NCI-H128 (cell line): ENCODE results near the gene RHBG.

ENCODE experiments used
- DNase-seq: peaks from one replicate; lab custom pipeline; 2025; ENCODE audit not compliant: unreplicated experiment; lab: John Stamatoyannopoulos, UW

Gene RHBG

GRCh38 chr1:156423422-156424352, 54.7 kb downstream of the RHBG start:
- no peak for DNase-seq

- DNase-seq: no peak
Measured at GRCh38 chr1:156424806-156425432, 55.9 kb downstream of the RHBG start.

- DNase-seq: no peak
Measured at GRCh38 chr1:156425943-156426342, 56.9 kb downstream of the RHBG start.

GRCh38 chr1:156427957-156428356, 58.9 kb downstream of the RHBG start:
- no peak for DNase-seq

DNA sequence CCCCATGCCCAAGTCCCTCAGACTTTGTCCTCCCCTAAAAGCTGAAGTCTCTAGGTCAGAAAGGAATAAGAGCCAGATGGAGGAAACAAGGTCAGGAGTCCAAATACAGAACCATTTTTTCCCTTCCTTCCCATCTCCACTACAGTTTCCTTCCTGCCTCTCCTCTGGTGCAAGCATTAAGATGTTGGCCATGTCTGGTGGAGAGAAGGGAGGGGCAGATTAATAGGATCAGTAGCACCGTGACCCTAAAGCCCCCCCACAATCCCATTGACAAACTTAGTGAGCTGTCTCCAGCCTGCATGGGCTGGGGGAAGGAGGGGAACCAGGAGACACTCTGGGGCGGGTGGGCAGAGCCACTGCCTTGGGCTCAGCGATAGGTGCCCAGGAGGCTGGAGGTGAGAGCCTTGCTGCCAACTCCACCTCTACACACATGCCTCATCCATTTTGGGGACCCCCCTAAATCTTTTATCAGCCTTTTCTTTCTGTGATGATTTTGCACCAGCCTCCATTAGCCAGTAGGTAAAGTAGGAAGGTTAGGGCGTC, 59.8 kb downstream of the RHBG start:
- DNase-seq: no peak

GRCh38 chr1:156429313-156430060, 60.5 kb downstream of the RHBG start:
- DNase-seq: no peak

DNA sequence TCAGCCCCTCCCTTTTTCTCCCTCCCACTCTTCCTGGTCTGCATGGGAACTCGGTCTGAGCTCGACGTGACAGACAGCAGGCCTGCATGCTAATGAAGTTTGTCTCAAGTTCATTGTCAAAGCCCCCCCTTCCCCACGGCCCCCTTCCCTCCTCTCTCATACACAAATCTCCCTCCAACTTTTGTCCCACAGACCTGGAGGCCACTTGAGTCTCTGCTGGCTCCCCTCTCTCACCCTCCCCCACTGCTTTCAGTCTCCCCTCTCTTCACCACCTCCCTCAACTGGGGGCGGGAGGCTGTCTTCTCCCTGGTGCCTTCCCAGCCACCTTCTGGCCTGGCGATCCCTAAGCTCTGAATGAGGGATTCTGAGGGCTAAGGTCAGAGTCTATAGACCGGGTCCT, 61.3 kb downstream of the RHBG start:
- no peak for DNase-seq

GRCh38 chr1:156430866-156431265, 61.9 kb downstream of the RHBG start:
- no peak for DNase-seq

DNA sequence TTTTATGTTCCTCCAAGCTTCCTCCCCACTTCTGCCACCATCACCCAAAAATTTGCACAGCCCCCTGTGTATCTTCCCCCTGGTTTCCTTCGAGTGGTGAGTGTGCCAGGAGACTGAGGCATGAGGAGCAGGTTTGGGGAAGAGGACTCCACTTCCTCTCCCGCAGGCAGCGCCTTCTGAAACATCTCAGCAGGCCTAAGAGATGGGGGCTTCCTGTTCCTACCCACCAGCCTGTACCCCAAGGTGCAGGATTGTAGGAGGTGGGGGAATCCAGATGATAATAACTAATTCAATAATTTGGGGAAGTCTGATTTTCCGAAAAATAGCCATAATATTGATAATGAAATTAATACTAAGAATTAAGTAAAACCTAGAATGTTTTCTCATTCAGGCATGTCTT, 62.4 kb downstream of the RHBG start:
- no peak for DNase-seq

- DNase-seq: no peak
Measured at GRCh38 chr1:156431769-156432668, 63.0 kb downstream of the RHBG start.

GRCh38 chr1:156432669-156433018, 63.6 kb downstream of the RHBG start:
- no peak for DNase-seq

GRCh38 chr1:156433032-156433431, 64.0 kb downstream of the RHBG start:
- no peak for DNase-seq

- no peak for DNase-seq
Measured at GRCh38 chr1:156433602-156434001, 64.6 kb downstream of the RHBG start.
